HCT116 (cell line): ENCODE measurements around the gene IL1RN. TPM values are rescaled to one million over a fixed set of nuclear protein-coding genes. Genes with fewer than 3 reads are reported as not detected.

ENCODE experiments used
- ATAC-seq: fragments of 200-7000 bp; cut with Tn5 transposase; 2 replicates; pipeline ENCODE4 v1.9.1; 2020; ENCODE audit warnings: mild to moderate bottlenecking, moderate library complexity
- BruUV-seq: library from RNA; stranded (reverse); fragments of 400-500 nt; replicated peaks from 2 replicates; lab custom pipeline; 2021; lab: Mats Ljungman, UMichigan
- CTCF ChIA-PET: fragments of 300-600 bp; sonication (Branson Sonifier 250); formaldehyde crosslinking; loops from one replicate; lab custom pipeline; 2021; ENCODE audit warnings: antibody characterized with exemption; lab: Charles Lee
- POLR2A ChIA-PET: fragments of 300-600, 350-600 bp; sonication (Branson Sonifier 250); formaldehyde crosslinking; loops from one replicate; lab custom pipeline; 2021; ENCODE audit warnings: antibody characterized with exemption; lab: Charles Lee
- RAD21 ChIA-PET, 2 experiments: fragments of 300-600 bp; sonication (Branson Sonifier 250); formaldehyde crosslinking; loops; one replicate each; lab custom pipeline; 2023; ENCODE audit warnings: low total read pairs in 2 of 2; ENCODE audit not compliant: uncharacterized antibody in 2 of 2, unreplicated experiment in 2 of 2, low non-redundant PET in 1 of 2; lab: Charles Lee
- DNase-seq: peaks from one replicate; pipeline ENCODE4 v3.0.0-alpha.2; 2010; ENCODE audit warnings: low read depth, low spot score
- H2AFZ ChIP-seq: fragments of 200-600 bp; shearing (Covaris generic), sonication (generic); 2 replicates; pipeline ENCODE4 v1.6.1; 2017; ENCODE audit warnings: low read depth, mixed run types, mixed read lengths, antibody characterized with exemption, low read length; ENCODE audit not compliant: poor library complexity, severe bottlenecking
- H3K27ac ChIP-seq: 2 replicates; pipeline ENCODE4 v1.5.1; 2012; ENCODE audit warnings: low read depth, low read length
- H3K27me3 ChIP-seq: fragments of 200-600 bp; sonication (generic); 2 replicates; pipeline ENCODE4 v1.6.1; 2016; ENCODE audit warnings: mixed run types, low read length, mixed read lengths; ENCODE audit not compliant: insufficient read depth
- H3K36me3 ChIP-seq, 2 experiments: fragments of 200-500 bp in 1 of 2; fragments of 200-600 bp in 1 of 2; sonication (Bioruptor generic) in 1 of 2; sonication (generic) in 1 of 2; 2 replicates each; pipeline versions ENCODE4 v1.5.1 to v1.6.1; 2014 to 2016; ENCODE audit warnings: low read length in 2 of 2, inconsistent platforms in 1 of 2, mixed read lengths in 1 of 2, mixed run types in 1 of 2; ENCODE audit not compliant: insufficient read depth in 2 of 2, control insufficient read depth in 1 of 2
- H3K4me1 ChIP-seq, 2 experiments: fragments of 200-600 bp in 1 of 2; sonication (generic) in 1 of 2; 2 replicates each; pipeline versions ENCODE4 v1.5.1 to v1.6.1; 2012 to 2017; ENCODE audit warnings: low read length in 2 of 2, inconsistent platforms in 1 of 2, mild to moderate bottlenecking in 1 of 2, mixed read lengths in 1 of 2, mixed run types in 1 of 2, moderate library complexity in 1 of 2; ENCODE audit not compliant: insufficient read depth in 2 of 2, control insufficient read depth in 1 of 2
- H3K4me2 ChIP-seq: fragments of 200-600 bp; sonication (generic); 2 replicates; pipeline ENCODE4 v1.6.1; 2017; ENCODE audit warnings: mixed run types, low read length, mixed read lengths
- H3K4me3 ChIP-seq, 2 experiments: fragments of 200-600 bp in 1 of 2; sonication (generic) in 1 of 2; replicated peaks in 1 of 2; 2 replicates each; pipeline ENCODE4 v1.5.1; 2011 to 2016; ENCODE audit warnings: low read length in 2 of 2, control low read depth in 1 of 2, low read depth in 1 of 2, mild to moderate bottlenecking in 1 of 2, mixed read lengths in 1 of 2, mixed run types in 1 of 2
- H3K79me2 ChIP-seq: fragments of 200-600 bp; sonication (generic); 2 replicates; pipeline ENCODE4 v1.6.1; 2017; ENCODE audit warnings: mild to moderate bottlenecking, mixed run types, low read length, moderate library complexity, mixed read lengths; ENCODE audit not compliant: insufficient read depth
- H3K9ac ChIP-seq: fragments of 200-600 bp; sonication (generic); 2 replicates; pipeline ENCODE4 v1.6.1; 2016; ENCODE audit warnings: low read length, mixed read lengths
- H3K9me2 ChIP-seq: fragments of 200-600 bp; sonication (generic), shearing (Covaris generic); 2 replicates; pipeline ENCODE4 v1.6.1; 2017; ENCODE audit warnings: mixed run types, mild to moderate bottlenecking, moderate library complexity; ENCODE audit not compliant: insufficient read depth
- H3K9me3 ChIP-seq, 2 experiments: fragments of 200-500 bp in 1 of 2; fragments of 200-600 bp in 1 of 2; sonication (Bioruptor generic) in 1 of 2; sonication (generic) in 1 of 2; 2 replicates each; pipeline ENCODE4 v1.6.1; 2014 to 2017; ENCODE audit warnings: low read length in 2 of 2, mixed read lengths in 2 of 2, inconsistent platforms in 1 of 2, low read depth in 1 of 2, mild to moderate bottlenecking in 1 of 2, mixed run types in 1 of 2, moderate library complexity in 1 of 2; ENCODE audit not compliant: control insufficient read depth in 1 of 2, insufficient read depth in 1 of 2
- H4K20me1 ChIP-seq: fragments of 200-600 bp; sonication (generic), shearing (Covaris generic); 2 replicates; pipeline ENCODE4 v1.6.1; 2017; ENCODE audit warnings: mixed run types, mild to moderate bottlenecking, moderate library complexity; ENCODE audit not compliant: insufficient read depth
- CTCF ChIP-seq, 3 experiments: fragments of 200-600 bp in 1 of 3; sonication (generic) in 1 of 3; IDR thresholded peaks in 2 of 3; conservative IDR thresholded peaks in 1 of 3; 2 replicates each; pipeline ENCODE4 v1.5.1; 2012 to 2017; ENCODE audit warnings: low read depth in 2 of 3, low read length in 2 of 3, antibody characterized with exemption in 1 of 3, borderline replicate concordance in 1 of 3, control low read depth in 1 of 3, mild to moderate bottlenecking in 1 of 3, mixed read lengths in 1 of 3, mixed run types in 1 of 3, moderate library complexity in 1 of 3; ENCODE audit not compliant: insufficient read depth in 1 of 3
- POLR2AphosphoS5 ChIP-seq: IDR thresholded peaks from 2 replicates; pipeline ENCODE4 v1.6.1; 2011; ENCODE audit warnings: mild to moderate bottlenecking, low read depth, low read length, moderate library complexity
- intact Hi-C: fragments of 100-400 bp; cut with micrococcal nuclease; formaldehyde crosslinking; loops from 2 replicates; pipeline ENCODE4 v1.10.0; 2022
- total RNA-seq: library from RNA; stranded (reverse); gene quantifications from one replicate; pipeline ENCODE4 v1.2.1, GENCODE V29; 2021; ENCODE audit not compliant: unreplicated experiment
- TF ChIP-seq, protein P1 (sequence below): IDR thresholded peaks from 2 replicates; pipeline ENCODE4 v1.6.1; 2012
- TF ChIP-seq, protein P2 (sequence below): IDR thresholded peaks from 2 replicates; pipeline ENCODE4 v1.6.1; 2012

IL1RN gene
- total RNA-seq, 1 experiment from 2014 or later = 0.25 TPM

GRCh38 chr2:113156278-113157117, 29.1 kb downstream of the IL1RN start:
- Histone ChIP-seq H3K9me2 (no peaks in the 10 kb centered on the region), H3K9ac (peak overlapping the region; percentile 34), H2AFZ (peak overlapping the region; percentile 71), H3K27me3 (no peaks in the 10 kb centered on the region), H3K36me3 (no peaks in the 10 kb centered on the region), H3K27ac (peak overlapping the region; percentile 80), H3K4me1 (peaks cover 22 to 35% of the 10 kb centered on the region in 2 experiments; a peak in 3 of 4 replicates), H4K20me1 (no peaks in the 10 kb centered on the region), H3K4me2 (peak overlapping the region; percentile 78), H3K79me2 (no peaks in the 10 kb centered on the region), H3K9me3 (no peaks in the 10 kb centered on the region), H3K4me3 (peak overlapping the region; percentile 46 to 52)
- ATAC-seq (peak; percentile 67), DNase-seq (peak; percentile 74)
- POLR2A ChIA-PET = interaction anchor here (1.4 to 1.9 kb wide), 3 partner anchors 18 to 47 kb away, joined by 5 to 8 read pairs (median 7); no protein-coding TSS in a partner anchor
- TF ChIP-seq, protein P1, sequence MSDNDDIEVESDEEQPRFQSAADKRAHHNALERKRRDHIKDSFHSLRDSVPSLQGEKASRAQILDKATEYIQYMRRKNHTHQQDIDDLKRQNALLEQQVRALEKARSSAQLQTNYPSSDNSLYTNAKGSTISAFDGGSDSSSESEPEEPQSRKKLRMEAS = 0 out of 2 replicates have a peak, but pooled peaks have one; percentile 31
- TF ChIP-seq, protein P2, sequence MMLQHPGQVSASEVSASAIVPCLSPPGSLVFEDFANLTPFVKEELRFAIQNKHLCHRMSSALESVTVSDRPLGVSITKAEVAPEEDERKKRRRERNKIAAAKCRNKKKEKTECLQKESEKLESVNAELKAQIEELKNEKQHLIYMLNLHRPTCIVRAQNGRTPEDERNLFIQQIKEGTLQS = no peak
- TF ChIP-seq CTCF (IDR thresholded peaks at IDR 0.05 in 2 of 3, conservative IDR thresholded peaks at IDR 0.05 in 1 of 3; ENCODE audit: borderline replicate concordance in 1 of 3, insufficient read depth in 1 of 3, low read depth in 2 of 3, low read length in 2 of 3) = no peak
- peak; percentile 44 for TF ChIP-seq POLR2AphosphoS5
- CTCF ChIA-PET = interaction anchor here (1.0 to 5.3 kb wide), 5 partner anchors 19 to 78 kb away, joined by 3 to 51 read pairs (median 3); no protein-coding TSS in a partner anchor
- intact Hi-C loops = loop anchor here (5.0 kb wide), 1 partner anchor 41 kb away; no protein-coding TSS in a partner anchor
- RAD21 ChIA-PET = interaction anchor here in 1 of 2 experiments (1.2 kb wide), 1 partner anchor 18 kb away, joined by 4 read pairs; no protein-coding TSS in a partner anchor
- no TSS peak for BruUV-seq
